Liver (tissue), 9 donors: ENCODE results near the gene SAMD4A. TPM values are rescaled to one million over a fixed set of nuclear protein-coding genes. Genes with fewer than 3 reads are reported as not detected.

Experiments
- DNase-seq: peaks from one replicate; pipeline ENCODE4 v3.0.0-alpha.2; 2017; ENCODE audit warnings: low spot score
- H3K27ac ChIP-seq, 2 donors: one replicate each; pipeline ENCODE4 v1.7.0; 2013; ENCODE audit warnings: inconsistent platforms in 2 of 2, low read length in 2 of 2, control low read depth in 1 of 2, low read depth in 1 of 2, mild to moderate bottlenecking in 1 of 2
- H3K27me3 ChIP-seq, 4 donors: one replicate each; pipeline versions ENCODE4 v1.6.1 to v1.7.0; 2013; ENCODE audit warnings: low read length in 3 of 4, inconsistent platforms in 1 of 4, mild to moderate bottlenecking in 1 of 4, moderate library complexity in 1 of 4; ENCODE audit not compliant: control insufficient read depth in 4 of 4, insufficient read depth in 4 of 4
- H3K36me3 ChIP-seq, 4 donors: one replicate each; pipeline versions ENCODE4 v1.6.1 to v1.7.0; 2013; ENCODE audit warnings: low read length in 3 of 4, mild to moderate bottlenecking in 3 of 4, low read depth in 1 of 4, moderate library complexity in 1 of 4; ENCODE audit not compliant: control insufficient read depth in 4 of 4, insufficient read depth in 3 of 4
- H3K4me1 ChIP-seq, 4 donors: one replicate each; pipeline versions ENCODE4 v1.6.1 to v1.7.0; 2013; ENCODE audit warnings: low read length in 3 of 4, mild to moderate bottlenecking in 3 of 4, moderate library complexity in 1 of 4; ENCODE audit not compliant: control insufficient read depth in 4 of 4, insufficient read depth in 4 of 4
- H3K4me3 ChIP-seq, 3 donors: one replicate each; pipeline versions ENCODE4 v1.6.1 to v1.7.0; 2013; ENCODE audit warnings: low read length in 3 of 3, control low read depth in 1 of 3, low read depth in 1 of 3, mild to moderate bottlenecking in 1 of 3
- H3K9ac ChIP-seq, 2 donors: one replicate each; pipeline ENCODE4 v1.7.0; 2013; ENCODE audit warnings: low read length in 2 of 2, mild to moderate bottlenecking in 2 of 2, moderate library complexity in 2 of 2, control low read depth in 1 of 2, low read depth in 1 of 2
- H3K9me3 ChIP-seq, 4 donors: one replicate each; pipeline versions ENCODE4 v1.6.1 to v1.7.0; 2013; ENCODE audit warnings: low read length in 3 of 4; ENCODE audit not compliant: control insufficient read depth in 4 of 4
- EGR1 ChIP-seq, 2 donors: IDR thresholded peaks; 2 replicates each; pipeline ENCODE4 v1.6.1; 2016 to 2018; ENCODE audit warnings: antibody characterized with exemption in 2 of 2, low read depth in 2 of 2
- FOXA1 ChIP-seq: IDR thresholded peaks from 2 replicates; pipeline ENCODE4 v1.6.1; 2016; ENCODE audit warnings: antibody characterized with exemption
- FOXA2 ChIP-seq: IDR thresholded peaks from 2 replicates; pipeline ENCODE4 v1.6.1; 2016; ENCODE audit warnings: antibody characterized with exemption
- GABPA ChIP-seq, 2 donors: IDR thresholded peaks in 1 of 2; conservative IDR thresholded peaks in 1 of 2; 2 replicates each; pipeline ENCODE4 v1.6.1; 2016; ENCODE audit warnings: antibody characterized with exemption in 2 of 2, mild to moderate bottlenecking in 1 of 2, moderate library complexity in 1 of 2
- HNF4A ChIP-seq, 2 donors: conservative IDR thresholded peaks; 2 replicates each; pipeline ENCODE4 v1.6.1; 2016; ENCODE audit warnings: antibody characterized with exemption in 2 of 2, mild to moderate bottlenecking in 2 of 2
- HNF4G ChIP-seq: IDR thresholded peaks from 2 replicates; pipeline ENCODE4 v1.6.1; 2016; ENCODE audit warnings: antibody characterized with exemption
- JUND ChIP-seq, 2 donors: IDR thresholded peaks; 2 replicates each; pipeline ENCODE4 v1.6.1; 2016; ENCODE audit warnings: antibody characterized with exemption in 2 of 2
- NR2F2 ChIP-seq: IDR thresholded peaks from 2 replicates; pipeline ENCODE4 v1.6.1; 2016; ENCODE audit warnings: antibody characterized with exemption
- RAD21 ChIP-seq, 2 donors: IDR thresholded peaks; 2 replicates each; pipeline ENCODE4 v1.6.1; 2016; ENCODE audit warnings: antibody characterized with exemption in 2 of 2, mild to moderate bottlenecking in 2 of 2
- RXRA ChIP-seq, 2 donors: IDR thresholded peaks; 2 replicates each; pipeline ENCODE4 v1.6.1; 2017 to 2018; ENCODE audit warnings: antibody characterized with exemption in 2 of 2, mild to moderate bottlenecking in 1 of 2
- SP1 ChIP-seq: IDR thresholded peaks from 2 replicates; pipeline ENCODE4 v1.6.1; 2018; ENCODE audit warnings: antibody characterized with exemption, mild to moderate bottlenecking
- TAF1 ChIP-seq: conservative IDR thresholded peaks from 2 replicates; pipeline ENCODE4 v1.6.1; 2016; ENCODE audit warnings: antibody characterized with exemption, mild to moderate bottlenecking
- YY1 ChIP-seq: IDR thresholded peaks from 2 replicates; pipeline ENCODE4 v1.6.1; 2016; ENCODE audit warnings: antibody characterized with exemption, mild to moderate bottlenecking
- WGBS: extraction: QIAGEN DNeasy Blood & Tissue Kit; methylation state at CpG from one replicate; pipeline ENCODE4 v1.1.7; 2013; 5-methylcytosine and 5-hydroxymethylcytosine counted together
- polyA plus RNA-seq, 2 donors: library from polyadenylated mRNA; stranded (reverse) in 1 of 2; unstranded in 1 of 2; fragments of 200-250 nt in 1 of 2; fragments of >200 nt in 1 of 2; fragmentation: Nextera tagmentation in 1 of 2; extraction: Ambion mirVana in 1 of 2; gene quantifications; one replicate each; pipeline versions ENCODE4 v1.2.1 to v1.2.3, GENCODE V29; 2013 to 2015
- total RNA-seq, 2 donors: library from RNA; depleted of rRNA; stranded (reverse); fragments of >200 nt; gene quantifications; one replicate each; pipeline ENCODE4 v1.2.3, GENCODE V29; 2014
- TF ChIP-seq, protein P1 (sequence below): fragments of 150-350 bp; IDR thresholded peaks from 2 replicates; pipeline ENCODE4 v1.5.1; 2017; ENCODE audit warnings: improper control_type of control experiment, low read depth, low read length; ENCODE audit not compliant: missing input control
- TF ChIP-seq, protein P2 (sequence below): IDR thresholded peaks from 2 replicates; pipeline ENCODE4 v1.6.1; 2016; ENCODE audit warnings: antibody characterized with exemption
- TF ChIP-seq, protein P3 (sequence below): IDR thresholded peaks from 2 replicates; pipeline ENCODE4 v1.6.1; 2016; ENCODE audit warnings: antibody characterized with exemption
- TF ChIP-seq, protein P4 (sequence below): IDR thresholded peaks from 2 replicates; pipeline ENCODE4 v1.6.1; 2016; ENCODE audit warnings: antibody characterized with exemption, mild to moderate bottlenecking
- donor health status: healthy.
- donor health status: healthy.
- donor health status: healthy.
- donor health status: healthy.
- donor health status: healthy.

SAMD4A gene
- total and polyA plus RNA-seq, 4 donors = 4.3 to 17.8 (median 8.1) TPM

DNA sequence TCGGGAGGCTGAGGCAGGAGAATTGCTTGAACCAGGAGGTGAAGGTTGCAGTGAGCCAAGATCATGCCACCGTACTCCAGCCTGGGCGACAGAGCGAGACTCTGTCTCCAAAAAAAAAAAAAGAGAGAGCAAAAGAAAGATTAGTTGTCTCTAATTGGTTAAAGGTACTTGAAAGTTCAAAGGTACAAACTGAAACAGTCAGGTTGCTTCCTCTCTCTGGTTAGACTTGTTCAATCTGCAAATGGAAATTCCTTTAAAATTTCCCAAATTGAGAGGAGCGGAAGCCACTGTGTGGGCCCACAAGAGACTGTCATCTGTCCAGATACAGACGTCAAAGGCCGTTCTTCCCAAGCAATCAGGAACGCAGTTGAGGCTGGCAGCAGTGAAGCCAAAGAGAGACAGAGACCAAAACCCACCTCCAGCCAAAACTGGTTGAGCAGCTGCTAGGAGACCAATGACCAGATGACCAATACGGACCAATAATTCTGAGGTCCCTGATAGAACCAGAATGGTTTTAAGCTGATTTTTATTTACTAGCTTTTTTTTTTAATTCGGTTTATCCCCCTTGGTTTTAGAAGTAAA, 272.1 kb downstream of the SAMD4A start:
- 47% methylated on average over 10 of the region's 10 CpGs for WGBS
- peak overlapping the region in 1 of 2 donors; percentile 69 for H3K9ac ChIP-seq
- H3K27ac ChIP-seq = peak overlapping the region; percentile 72 to 76
- no peak for DNase-seq
- H3K9me3 ChIP-seq = no peaks in the 10 kb centered on the region
- peaks cover 17 to 90% (median 70%) of the 10 kb centered on the region in 4 donors for H3K4me1 ChIP-seq
- TF ChIP-seq EGR1 (IDR thresholded peaks at IDR 0.05; ENCODE audit: low read depth in 2 of 2) (peak in 1 of 2 donors; percentile 34), FOXA2 (no peak), RXRA (IDR thresholded peaks at IDR 0.05) (peak; percentile 38 to 41), JUND (IDR thresholded peaks at IDR 0.05) (peak; percentile 9 to 14), HNF4G (peak; percentile 38), HNF4A (conservative IDR thresholded peaks at IDR 0.05) (peak; percentile 51 to 67), TAF1 (peak; percentile 20), FOXA1 (no peak), RAD21 (IDR thresholded peaks at IDR 0.05) (no peak), SP1 (peak; percentile 56)
- TF ChIP-seq, protein P1, sequence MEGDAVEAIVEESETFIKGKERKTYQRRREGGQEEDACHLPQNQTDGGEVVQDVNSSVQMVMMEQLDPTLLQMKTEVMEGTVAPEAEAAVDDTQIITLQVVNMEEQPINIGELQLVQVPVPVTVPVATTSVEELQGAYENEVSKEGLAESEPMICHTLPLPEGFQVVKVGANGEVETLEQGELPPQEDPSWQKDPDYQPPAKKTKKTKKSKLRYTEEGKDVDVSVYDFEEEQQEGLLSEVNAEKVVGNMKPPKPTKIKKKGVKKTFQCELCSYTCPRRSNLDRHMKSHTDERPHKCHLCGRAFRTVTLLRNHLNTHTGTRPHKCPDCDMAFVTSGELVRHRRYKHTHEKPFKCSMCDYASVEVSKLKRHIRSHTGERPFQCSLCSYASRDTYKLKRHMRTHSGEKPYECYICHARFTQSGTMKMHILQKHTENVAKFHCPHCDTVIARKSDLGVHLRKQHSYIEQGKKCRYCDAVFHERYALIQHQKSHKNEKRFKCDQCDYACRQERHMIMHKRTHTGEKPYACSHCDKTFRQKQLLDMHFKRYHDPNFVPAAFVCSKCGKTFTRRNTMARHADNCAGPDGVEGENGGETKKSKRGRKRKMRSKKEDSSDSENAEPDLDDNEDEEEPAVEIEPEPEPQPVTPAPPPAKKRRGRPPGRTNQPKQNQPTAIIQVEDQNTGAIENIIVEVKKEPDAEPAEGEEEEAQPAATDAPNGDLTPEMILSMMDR = no peak
- TF ChIP-seq, protein P2, sequence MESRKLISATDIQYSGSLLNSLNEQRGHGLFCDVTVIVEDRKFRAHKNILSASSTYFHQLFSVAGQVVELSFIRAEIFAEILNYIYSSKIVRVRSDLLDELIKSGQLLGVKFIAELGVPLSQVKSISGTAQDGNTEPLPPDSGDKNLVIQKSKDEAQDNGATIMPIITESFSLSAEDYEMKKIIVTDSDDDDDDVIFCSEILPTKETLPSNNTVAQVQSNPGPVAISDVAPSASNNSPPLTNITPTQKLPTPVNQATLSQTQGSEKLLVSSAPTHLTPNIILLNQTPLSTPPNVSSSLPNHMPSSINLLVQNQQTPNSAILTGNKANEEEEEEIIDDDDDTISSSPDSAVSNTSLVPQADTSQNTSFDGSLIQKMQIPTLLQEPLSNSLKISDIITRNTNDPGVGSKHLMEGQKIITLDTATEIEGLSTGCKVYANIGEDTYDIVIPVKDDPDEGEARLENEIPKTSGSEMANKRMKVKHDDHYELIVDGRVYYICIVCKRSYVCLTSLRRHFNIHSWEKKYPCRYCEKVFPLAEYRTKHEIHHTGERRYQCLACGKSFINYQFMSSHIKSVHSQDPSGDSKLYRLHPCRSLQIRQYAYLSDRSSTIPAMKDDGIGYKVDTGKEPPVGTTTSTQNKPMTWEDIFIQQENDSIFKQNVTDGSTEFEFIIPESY = no peak
- TF ChIP-seq, protein P3, sequence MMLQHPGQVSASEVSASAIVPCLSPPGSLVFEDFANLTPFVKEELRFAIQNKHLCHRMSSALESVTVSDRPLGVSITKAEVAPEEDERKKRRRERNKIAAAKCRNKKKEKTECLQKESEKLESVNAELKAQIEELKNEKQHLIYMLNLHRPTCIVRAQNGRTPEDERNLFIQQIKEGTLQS = no peak
- no peak overlapping the region for H3K4me3 ChIP-seq
- peaks cover 0 to 9% (median 2%) of the 10 kb centered on the region in 4 donors for H3K36me3 ChIP-seq
- no peaks in the 10 kb centered on the region for H3K27me3 ChIP-seq

DNA sequence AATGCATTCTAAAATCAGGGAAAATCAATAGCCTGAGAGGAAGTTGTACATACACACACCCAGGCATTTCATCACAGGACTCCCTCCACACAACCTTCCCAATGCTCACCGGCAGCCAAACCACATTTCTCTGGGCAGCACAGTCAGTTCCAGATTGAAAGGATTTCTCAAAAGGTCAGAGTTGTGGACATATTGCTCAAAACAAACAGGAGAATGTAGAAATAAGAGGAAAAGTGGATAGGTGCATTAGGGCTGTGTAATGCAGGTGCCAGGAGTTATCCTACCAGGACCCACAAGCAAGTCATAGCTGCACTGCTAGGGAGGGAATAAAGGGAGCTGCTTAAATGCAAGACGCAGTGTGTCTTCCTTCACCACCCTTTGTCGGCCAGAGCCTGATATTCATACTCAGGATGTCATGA, 272.8 kb downstream of the SAMD4A start:
- 33% methylated on average over 3 of the region's 3 CpGs for WGBS
- peak overlapping the region; percentile 76 to 83 for H3K27ac ChIP-seq
- no peaks in the 10 kb centered on the region for H3K9me3 ChIP-seq
- no peak overlapping the region for H3K4me3 ChIP-seq
- no peak overlapping the region for H3K9ac ChIP-seq
- DNase-seq = no peak
- peaks cover 16 to 90% (median 71%) of the 10 kb centered on the region in 4 donors for H3K4me1 ChIP-seq
- no peaks in the 10 kb centered on the region for H3K27me3 ChIP-seq
- H3K36me3 ChIP-seq = peaks cover 0 to 9% (median 2%) of the 10 kb centered on the region in 4 donors
- TF ChIP-seq, protein P2 = peak; percentile 91
- TF ChIP-seq TAF1 (peak; percentile 66), GABPA (IDR thresholded peaks at IDR 0.05 in 1 of 2, conservative IDR thresholded peaks at IDR 0.05 in 1 of 2) (peak; percentile 47 to 48), HNF4A (conservative IDR thresholded peaks at IDR 0.05) (peak; percentile 90 to 95), FOXA2 (peak; percentile 94), YY1 (peak; percentile 69), HNF4G (peak; percentile 85), RXRA (IDR thresholded peaks at IDR 0.05) (peak; percentile 95 to 97), JUND (IDR thresholded peaks at IDR 0.05) (peak; percentile 83 to 88), NR2F2 (peak; percentile 98), EGR1 (IDR thresholded peaks at IDR 0.05; ENCODE audit: low read depth in 2 of 2) (peak; percentile 89 to 92), RAD21 (IDR thresholded peaks at IDR 0.05) (peak; percentile 46 to 70), SP1 (peak; percentile 98), FOXA1 (peak; percentile 94)
- TF ChIP-seq, protein P3 = peak; percentile 91
- TF ChIP-seq, protein P1 = no peak
- TF ChIP-seq, protein P4, sequence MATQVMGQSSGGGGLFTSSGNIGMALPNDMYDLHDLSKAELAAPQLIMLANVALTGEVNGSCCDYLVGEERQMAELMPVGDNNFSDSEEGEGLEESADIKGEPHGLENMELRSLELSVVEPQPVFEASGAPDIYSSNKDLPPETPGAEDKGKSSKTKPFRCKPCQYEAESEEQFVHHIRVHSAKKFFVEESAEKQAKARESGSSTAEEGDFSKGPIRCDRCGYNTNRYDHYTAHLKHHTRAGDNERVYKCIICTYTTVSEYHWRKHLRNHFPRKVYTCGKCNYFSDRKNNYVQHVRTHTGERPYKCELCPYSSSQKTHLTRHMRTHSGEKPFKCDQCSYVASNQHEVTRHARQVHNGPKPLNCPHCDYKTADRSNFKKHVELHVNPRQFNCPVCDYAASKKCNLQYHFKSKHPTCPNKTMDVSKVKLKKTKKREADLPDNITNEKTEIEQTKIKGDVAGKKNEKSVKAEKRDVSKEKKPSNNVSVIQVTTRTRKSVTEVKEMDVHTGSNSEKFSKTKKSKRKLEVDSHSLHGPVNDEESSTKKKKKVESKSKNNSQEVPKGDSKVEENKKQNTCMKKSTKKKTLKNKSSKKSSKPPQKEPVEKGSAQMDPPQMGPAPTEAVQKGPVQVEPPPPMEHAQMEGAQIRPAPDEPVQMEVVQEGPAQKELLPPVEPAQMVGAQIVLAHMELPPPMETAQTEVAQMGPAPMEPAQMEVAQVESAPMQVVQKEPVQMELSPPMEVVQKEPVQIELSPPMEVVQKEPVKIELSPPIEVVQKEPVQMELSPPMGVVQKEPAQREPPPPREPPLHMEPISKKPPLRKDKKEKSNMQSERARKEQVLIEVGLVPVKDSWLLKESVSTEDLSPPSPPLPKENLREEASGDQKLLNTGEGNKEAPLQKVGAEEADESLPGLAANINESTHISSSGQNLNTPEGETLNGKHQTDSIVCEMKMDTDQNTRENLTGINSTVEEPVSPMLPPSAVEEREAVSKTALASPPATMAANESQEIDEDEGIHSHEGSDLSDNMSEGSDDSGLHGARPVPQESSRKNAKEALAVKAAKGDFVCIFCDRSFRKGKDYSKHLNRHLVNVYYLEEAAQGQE = peak; percentile 49
